ENCODE measurements around the gene MYL6. TPM values are rescaled to one million over a fixed set of nuclear protein-coding genes. Genes with fewer than 3 reads are reported as not detected.

MYL6 gene
- total and polyA plus RNA-seq, 2 donors: 2,133 to 7,162 TPM

DNA sequence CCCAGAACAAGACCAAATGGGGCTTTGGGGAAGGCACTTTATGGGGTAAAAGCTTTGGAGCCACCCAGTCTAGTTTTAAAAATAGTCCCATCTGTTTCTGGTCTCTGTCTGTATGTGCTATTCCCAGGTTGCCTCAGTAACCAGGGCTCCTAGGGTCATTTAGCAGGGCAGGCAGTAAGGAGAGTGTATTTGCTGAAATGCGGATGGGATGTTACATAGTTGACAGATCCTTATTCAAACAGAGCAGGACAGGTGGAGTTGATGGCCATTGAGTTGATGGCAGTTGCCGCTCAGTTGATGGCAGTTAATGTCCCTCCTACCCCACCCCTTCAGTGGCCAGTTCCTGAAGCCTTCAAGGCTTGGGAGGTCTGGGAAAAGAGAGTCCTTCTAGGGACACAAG lies 35.5 kb upstream of the MYL6 start:
- Histone ChIP-seq H3K36me3 (ENCODE audit: insufficient read depth) (no peaks in the 10 kb centered on the region), H3K4me1 (ENCODE audit: insufficient read depth) (no peaks in the 10 kb centered on the region), H3K27ac (ENCODE audit: low read depth) (no peak overlapping the region), H3K4me3 (ENCODE audit: low read depth, low read length) (no peak overlapping the region)
- 74% methylated on average over 2 of the region's 2 CpGs for WGBS
- DNase-seq (ENCODE audit: extremely low spot score): no peak

GRCh38 chr12:56124133-56124532 lies 34.0 kb upstream of the MYL6 start:
- H3K4me1 ChIP-seq (ENCODE audit: insufficient read depth): no peaks in the 10 kb centered on the region
- no peak overlapping the region for H3K4me3 ChIP-seq (ENCODE audit: low read depth, low read length)
- DNase-seq (ENCODE audit: extremely low spot score): no peak
- WGBS: 83% methylated on average over 4 of the region's 4 CpGs
- H3K36me3 ChIP-seq (ENCODE audit: insufficient read depth): no peaks in the 10 kb centered on the region
- H3K27ac ChIP-seq (ENCODE audit: low read depth): no peak overlapping the region

DNA sequence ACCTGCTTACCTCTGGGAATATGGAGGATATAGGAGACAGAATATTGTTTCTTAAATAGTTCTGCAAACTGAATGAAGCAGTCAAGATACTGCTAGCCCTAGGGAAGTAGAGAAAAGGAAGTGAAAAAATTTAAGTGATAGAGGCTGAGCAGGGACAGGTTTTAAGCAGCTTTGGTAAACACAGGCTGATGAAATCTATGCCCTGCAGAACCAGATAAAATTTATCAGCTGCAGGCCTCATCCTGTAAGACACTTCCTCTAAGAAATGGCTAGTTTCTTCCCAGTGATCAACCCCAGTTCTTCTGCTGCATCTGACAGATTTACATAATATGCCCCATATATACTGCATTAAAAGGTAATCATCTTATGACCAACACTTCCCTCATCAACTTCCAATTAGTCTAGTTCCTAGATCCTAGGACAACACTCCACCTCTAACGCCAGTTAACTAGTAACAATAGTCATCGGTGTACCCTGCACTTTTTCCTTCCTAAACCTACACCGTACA lies 31.4 kb upstream of the MYL6 start:
- DNase-seq (ENCODE audit: extremely low spot score): no peak
- Histone ChIP-seq H3K36me3 (ENCODE audit: insufficient read depth) (peaks cover 4% of the 10 kb centered on the region), H3K4me1 (ENCODE audit: insufficient read depth) (no peaks in the 10 kb centered on the region), H3K4me3 (ENCODE audit: low read depth, low read length) (no peak overlapping the region), H3K27ac (ENCODE audit: low read depth) (peak overlapping the region; percentile 69)
- 54% methylated on average over 3 of the region's 3 CpGs for WGBS

DNA sequence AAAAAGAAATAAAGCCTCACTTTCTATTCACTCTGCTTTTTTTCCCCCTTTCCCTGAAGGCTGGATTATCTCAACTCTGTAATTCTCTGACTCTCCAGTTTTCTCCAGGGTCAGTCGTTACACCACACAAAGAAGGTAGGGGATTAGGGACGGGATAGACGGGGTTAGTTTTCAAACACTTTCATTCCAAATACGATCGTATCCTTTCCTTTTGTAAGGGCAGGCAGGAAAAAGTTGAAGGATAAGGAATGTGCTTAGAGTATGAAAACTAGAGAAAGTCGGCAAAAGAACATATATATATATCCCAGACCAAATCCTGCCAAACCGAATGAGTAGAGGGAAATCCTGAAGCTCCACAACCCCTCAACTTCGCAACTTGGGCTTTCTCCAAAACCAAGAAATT lies 30.7 kb upstream of the MYL6 start:
- Histone ChIP-seq H3K4me3 (ENCODE audit: low read depth, low read length) (no peak overlapping the region), H3K36me3 (ENCODE audit: insufficient read depth) (peaks cover 5% of the 10 kb centered on the region), H3K4me1 (ENCODE audit: insufficient read depth) (no peaks in the 10 kb centered on the region), H3K27ac (ENCODE audit: low read depth) (peak overlapping the region; percentile 69)
- no peak for DNase-seq (ENCODE audit: extremely low spot score)
- WGBS: under 1% methylated on average over 8 of the region's 8 CpGs

DNA sequence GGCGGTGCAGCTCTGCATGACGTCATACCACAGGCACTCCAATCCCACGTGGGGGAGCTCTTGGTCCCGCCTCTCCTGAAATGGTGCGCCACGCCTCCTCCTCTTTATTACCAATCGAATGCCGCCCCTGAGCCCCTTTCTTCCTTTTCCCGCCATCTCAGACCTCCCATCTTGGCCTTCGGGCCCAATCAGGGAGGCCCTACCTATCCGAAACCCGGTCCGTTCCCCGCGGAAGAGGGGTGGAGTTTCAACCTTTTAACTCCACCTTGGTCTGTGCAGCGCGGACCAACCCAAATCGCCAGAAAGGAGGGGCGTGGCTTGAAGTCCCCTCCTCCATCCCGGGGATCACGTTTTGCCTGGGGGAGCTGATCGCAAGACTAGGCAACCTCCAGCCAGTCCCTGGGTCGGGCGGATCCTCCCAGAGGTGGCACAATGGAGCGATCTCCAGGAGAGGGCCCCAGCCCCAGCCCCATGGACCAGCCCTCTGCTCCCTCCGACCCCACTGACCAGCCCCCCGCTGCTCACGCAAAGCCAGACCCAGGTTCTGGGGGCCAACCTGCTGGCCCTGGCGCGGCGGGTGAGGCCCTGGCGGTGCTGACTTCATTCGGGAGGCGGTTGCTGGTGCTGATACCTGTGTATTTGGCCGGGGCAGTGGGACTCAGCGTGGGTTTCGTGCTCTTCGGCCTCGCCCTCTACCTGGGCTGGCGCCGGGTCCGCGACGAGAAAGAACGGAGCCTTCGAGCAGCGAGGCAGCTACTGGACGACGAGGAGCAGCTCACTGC lies 30.1 kb upstream of the MYL6 start, which contains the start of gene ESYT1:
TSS of gene ESYT1 (plus strand) at position 380 of the 782 bp plus-strand sequence. CDS start at position 433, 53 bp downstream.
- peak; percentile 100 for DNase-seq (ENCODE audit: extremely low spot score)
- Histone ChIP-seq H3K36me3 (ENCODE audit: insufficient read depth) (peaks cover 8% of the 10 kb centered on the region), H3K4me3 (ENCODE audit: low read depth, low read length) (peak within 1 kb of the TSS; percentile 67), H3K4me1 (ENCODE audit: insufficient read depth) (no peaks in the 10 kb centered on the region), H3K27ac (ENCODE audit: low read depth) (peak within 1 kb of the TSS; percentile 86)
- WGBS: under 1% methylated on average over 49 of the region's 49 CpGs

- peaks cover 12% of the 10 kb centered on the region for H3K36me3 ChIP-seq (ENCODE audit: insufficient read depth)
- WGBS: under 1% methylated on average over 20 of the region's 20 CpGs
- H3K4me1 ChIP-seq (ENCODE audit: insufficient read depth): no peaks in the 10 kb centered on the region
- H3K27ac ChIP-seq (ENCODE audit: low read depth): peak overlapping the region; percentile 86
- peak overlapping the region; percentile 67 for H3K4me3 ChIP-seq (ENCODE audit: low read depth, low read length)
- no peak for DNase-seq (ENCODE audit: extremely low spot score)
Observed at GRCh38 chr12:56128670-56129205, 29.4 kb upstream of the MYL6 start.

GRCh38 chr12:56129206-56129941 lies 28.8 kb upstream of the MYL6 start:
- 2% methylated on average over 29 of the region's 29 CpGs for WGBS
- no peak for DNase-seq (ENCODE audit: extremely low spot score)
- Histone ChIP-seq H3K4me3 (ENCODE audit: low read depth, low read length) (peak overlapping the region; percentile 67), H3K36me3 (ENCODE audit: insufficient read depth) (peaks cover 12% of the 10 kb centered on the region), H3K27ac (ENCODE audit: low read depth) (no peak overlapping the region), H3K4me1 (ENCODE audit: insufficient read depth) (no peaks in the 10 kb centered on the region)

GRCh38 chr12:56129942-56130495 lies 28.1 kb upstream of the MYL6 start:
- no peak overlapping the region for H3K4me3 ChIP-seq (ENCODE audit: low read depth, low read length)
- no peak for DNase-seq (ENCODE audit: extremely low spot score)
- no peaks in the 10 kb centered on the region for H3K4me1 ChIP-seq (ENCODE audit: insufficient read depth)
- WGBS: 65% methylated on average over 22 of the region's 22 CpGs
- no peak overlapping the region for H3K27ac ChIP-seq (ENCODE audit: low read depth)
- peaks cover 12% of the 10 kb centered on the region for H3K36me3 ChIP-seq (ENCODE audit: insufficient read depth)

DNA sequence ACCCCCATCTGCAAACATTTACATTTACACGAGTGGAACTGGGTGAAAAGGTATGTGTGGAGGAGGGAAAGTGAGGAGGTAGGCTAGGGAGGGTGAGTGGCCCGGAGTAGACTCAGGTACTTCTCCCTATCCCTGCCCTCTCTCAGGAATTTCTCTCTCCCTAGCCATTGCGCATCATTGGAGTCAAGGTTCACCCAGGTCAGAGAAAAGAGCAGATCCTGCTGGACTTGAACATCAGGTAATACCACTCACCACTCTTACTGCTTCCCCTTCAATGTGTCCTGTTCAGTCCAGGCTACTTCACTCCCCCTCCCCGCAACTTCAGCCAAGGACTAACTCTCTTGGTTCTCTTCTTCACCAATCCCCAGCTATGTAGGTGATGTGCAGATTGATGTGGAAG lies 27.3 kb upstream of the MYL6 start:
- WGBS: 85% methylated on average over 4 of the region's 4 CpGs
- no peak for DNase-seq (ENCODE audit: extremely low spot score)
- Histone ChIP-seq H3K4me3 (ENCODE audit: low read depth, low read length) (no peak overlapping the region), H3K36me3 (ENCODE audit: insufficient read depth) (peaks cover 12% of the 10 kb centered on the region), H3K27ac (ENCODE audit: low read depth) (no peak overlapping the region), H3K4me1 (ENCODE audit: insufficient read depth) (no peaks in the 10 kb centered on the region)

- Histone ChIP-seq H3K4me3 (ENCODE audit: low read depth, low read length) (no peak overlapping the region), H3K4me1 (ENCODE audit: insufficient read depth) (no peaks in the 10 kb centered on the region), H3K27ac (ENCODE audit: low read depth) (no peak overlapping the region), H3K36me3 (ENCODE audit: insufficient read depth) (peaks cover 18% of the 10 kb centered on the region)
- 93% methylated on average over 6 of the region's 6 CpGs for WGBS
- DNase-seq (ENCODE audit: extremely low spot score): no peak
Observed at GRCh38 chr12:56134897-56135296, 23.3 kb upstream of the MYL6 start.

GRCh38 chr12:56137853-56138571 lies 20.1 kb upstream of the MYL6 start:
- 94% methylated on average over 14 of the region's 14 CpGs for WGBS
- H3K36me3 ChIP-seq (ENCODE audit: insufficient read depth): peaks cover 11% of the 10 kb centered on the region

DNA sequence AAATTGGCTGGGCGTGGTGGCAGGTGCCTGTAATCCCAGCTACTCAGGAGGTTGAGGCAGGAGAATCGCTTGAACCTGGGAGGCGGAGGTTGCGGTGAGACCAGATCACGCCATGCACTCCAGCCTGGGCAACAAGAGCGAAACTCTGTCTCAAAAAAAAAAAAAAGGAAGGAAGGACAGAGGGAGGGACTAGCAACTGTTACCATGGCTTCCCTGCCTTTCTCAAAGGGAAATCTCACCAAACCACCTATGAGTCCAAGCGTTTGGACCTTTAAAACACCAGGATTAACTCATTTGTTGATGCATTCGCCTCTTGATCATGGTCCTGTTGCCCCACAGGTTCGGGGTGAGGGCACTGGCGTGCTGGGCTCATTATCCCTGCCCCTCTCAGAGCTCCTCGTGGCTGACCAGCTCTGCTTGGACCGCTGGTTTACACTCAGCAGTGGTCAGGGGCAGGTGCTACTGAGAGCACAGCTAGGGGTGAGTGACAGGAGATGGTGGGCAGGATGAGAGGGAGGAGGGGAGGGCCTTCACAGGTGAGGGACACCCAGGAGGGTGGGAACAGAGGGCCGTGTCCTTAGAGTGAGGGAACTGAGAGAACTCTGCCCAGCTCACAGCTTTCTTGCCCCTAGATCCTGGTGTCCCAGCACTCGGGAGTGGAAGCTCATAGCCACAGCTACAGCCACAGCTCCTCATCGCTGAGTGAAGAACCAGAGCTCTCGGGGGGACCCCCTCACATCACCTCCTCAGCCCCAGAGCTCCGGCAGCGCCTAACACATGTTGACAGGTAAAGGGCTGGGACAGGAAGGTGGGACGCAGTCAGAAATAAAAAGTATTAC lies 16.0 kb upstream of the MYL6 start:
- peaks cover 6% of the 10 kb centered on the region for H3K36me3 ChIP-seq (ENCODE audit: insufficient read depth)
- H3K27ac ChIP-seq (ENCODE audit: low read depth): no peak overlapping the region
- peaks cover 3% of the 10 kb centered on the region for H3K4me1 ChIP-seq (ENCODE audit: insufficient read depth)
- no peak overlapping the region for H3K4me3 ChIP-seq (ENCODE audit: low read depth, low read length)
- 90% methylated on average over 19 of the region's 19 CpGs for WGBS
- DNase-seq (ENCODE audit: extremely low spot score): no peak

More at GRCh38 chr12:56137853-56138571, 20.1 kb upstream of the MYL6 start:
- Histone ChIP-seq H3K4me1 (ENCODE audit: insufficient read depth) (no peaks in the 10 kb centered on the region), H3K27ac (ENCODE audit: low read depth) (no peak overlapping the region), H3K4me3 (ENCODE audit: low read depth, low read length) (no peak overlapping the region)
- DNase-seq (ENCODE audit: extremely low spot score): no peak
